T-cell (primary cell): Measurements from ENCODE around the gene DKK3. TPM values are rescaled to one million over a fixed set of nuclear protein-coding genes. Genes with fewer than 3 reads are reported as not detected.

Experiments
- ATAC-seq, 4 experiments: fragments of 200-7000 bp in 3 of 4; fragments of 150-1000 bp in 1 of 4; cut with Tn5 transposase; replicated peaks in 1 of 4; 1 replicate in 3 of 4; 2 replicates in 1 of 4; pipeline ENCODE4 v1.10.0; 2021; ENCODE audit warnings: moderate library complexity in 3 of 4, mild to moderate bottlenecking in 2 of 4, moderate number of reproducible peaks in 1 of 4
- CTCF ChIA-PET, 2 donors: fragments of 300-600 bp; sonication (Branson Sonifier 250); formaldehyde crosslinking; loops; one replicate each; lab custom pipeline; 2022; ENCODE audit warnings: antibody characterized with exemption in 2 of 2; lab: Charles Lee
- POLR2A ChIA-PET, 2 donors: fragments of 300-600 bp; sonication (Branson Sonifier 250); formaldehyde crosslinking; loops; one replicate each; lab custom pipeline; 2022; ENCODE audit warnings: antibody characterized with exemption in 2 of 2; lab: Charles Lee
- DNase-seq, 35 experiments: peaks; one replicate each; pipeline versions ENCODE4 v3.0.0 to v3.0.0-alpha.2; 2013 to 2023
- H3K27ac ChIP-seq: one replicate; pipeline ENCODE4 v1.5.1; 2013; ENCODE audit warnings: low read length
- H3K27me3 ChIP-seq, 2 experiments: replicated peaks in 1 of 2; 1 replicate in 1 of 2; 2 replicates in 1 of 2; pipeline versions ENCODE4 v1.6.1 to v1.7.0; 2013; ENCODE audit warnings: low read length in 1 of 2, mixed read lengths in 1 of 2; ENCODE audit not compliant: control insufficient read depth in 2 of 2, insufficient read depth in 2 of 2; ENCODE audit errors: extremely low read depth in 1 of 2
- H3K36me3 ChIP-seq, 2 donors: 1 replicate in 1 of 2; 2 replicates in 1 of 2; pipeline versions ENCODE4 v1.6.1 to v1.7.0; 2013; ENCODE audit warnings: low read length in 1 of 2; ENCODE audit not compliant: control insufficient read depth in 2 of 2, insufficient read depth in 1 of 2; ENCODE audit errors: extremely low read depth in 1 of 2
- H3K4me1 ChIP-seq, 2 experiments: 1 replicate in 1 of 2; 2 replicates in 1 of 2; pipeline versions ENCODE4 v1.6.1 to v1.7.0; 2013; ENCODE audit warnings: low read length in 2 of 2, mixed read lengths in 1 of 2; ENCODE audit not compliant: insufficient read depth in 2 of 2, control insufficient read depth in 1 of 2; ENCODE audit errors: extremely low read depth in 1 of 2
- H3K4me3 ChIP-seq, 2 donors: 1 replicate in 1 of 2; 2 replicates in 1 of 2; pipeline versions ENCODE4 v1.5.1 to v1.7.0; 2013; ENCODE audit warnings: mild to moderate bottlenecking in 2 of 2, low read length in 1 of 2, moderate library complexity in 1 of 2; ENCODE audit not compliant: control insufficient read depth in 1 of 2; ENCODE audit errors: extremely low read depth in 1 of 2
- H3K9me3 ChIP-seq: 2 replicates; pipeline ENCODE4 v1.7.0; 2013
- H3K27ac Mint-ChIP-seq, 2 donors: one replicate each; pipeline ENCODE4 v1.8.0; 2020 to 2021; ENCODE audit warnings: mild to moderate bottlenecking in 2 of 2, mixed read lengths in 2 of 2
- H3K27me3 Mint-ChIP-seq, 2 donors: one replicate each; pipeline ENCODE4 v1.8.0; 2021 to 2022; ENCODE audit warnings: mixed read lengths in 2 of 2
- H3K36me3 Mint-ChIP-seq: one replicate; pipeline ENCODE4 v1.8.0; 2021; ENCODE audit warnings: mixed read lengths
- H3K4me1 Mint-ChIP-seq, 3 donors: one replicate each; pipeline ENCODE4 v1.8.0; 2020 to 2022; ENCODE audit warnings: mixed read lengths in 3 of 3, mild to moderate bottlenecking in 1 of 3
- H3K4me3 Mint-ChIP-seq, 3 donors: one replicate each; pipeline ENCODE4 v1.8.0; 2020 to 2022; ENCODE audit warnings: mild to moderate bottlenecking in 3 of 3, mixed read lengths in 3 of 3, moderate library complexity in 3 of 3
- H3K9me3 Mint-ChIP-seq, 3 donors: one replicate each; pipeline ENCODE4 v1.8.0; 2020 to 2022; ENCODE audit warnings: mixed read lengths in 3 of 3
- WGBS: methylation state at CpG from one replicate; pipeline ENCODE4 v1.1.5; 2013; ENCODE audit warnings: missing lambda C conversion rate; ENCODE audit not compliant: insufficient coverage; 5-methylcytosine and 5-hydroxymethylcytosine counted together
- total RNA-seq, 35 experiments: library from RNA in 6 of 35; stranded (reverse) in 6 of 35; fragments of 120-200 nt in 1 of 35; gene quantifications; one replicate each; pipeline versions ENCODE4 v1.2.1 to v1.2.4 and lab custom pipeline; 2013 to 2026

DKK3 gene
- total RNA-seq, 5 donors from 2014 or later (not counting 1 experiment from before 2014, with no cell fraction given) = 1.5 to 8.1 (median 2.7) TPM

DNA sequence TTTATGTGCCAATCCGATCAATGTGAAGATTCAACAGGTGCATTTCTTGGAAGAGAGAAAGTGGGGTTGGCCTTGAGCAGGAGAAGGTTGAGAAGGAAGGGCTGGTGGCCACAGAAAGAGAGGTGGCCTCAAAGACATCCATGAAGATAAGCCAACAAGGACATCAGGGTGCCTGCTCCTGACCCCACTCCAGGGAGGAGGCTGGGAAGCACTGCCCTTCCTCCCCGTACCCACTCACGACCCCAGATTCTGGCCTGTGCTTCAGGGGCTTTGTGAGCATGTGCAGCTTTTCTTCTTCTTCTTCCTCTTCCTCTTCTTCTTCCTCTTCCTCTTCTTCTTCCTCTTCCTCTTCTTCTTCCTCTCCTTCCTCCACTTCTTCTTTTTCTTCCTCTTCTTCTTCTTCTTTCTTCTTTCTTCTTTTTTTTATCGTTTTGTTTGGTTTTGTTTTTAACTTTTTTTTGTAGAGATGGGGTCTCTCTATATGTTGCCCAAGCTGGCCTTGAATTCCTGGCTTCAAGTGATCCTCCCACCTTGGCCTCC, 30.3 kb downstream of the DKK3 start:
- ATAC-seq (no peak), DNase-seq (no peak)
- H3K27me3 Mint-ChIP-seq = peaks cover 3 to 4% of the 10 kb centered on the region in 2 donors
- H3K27ac Mint-ChIP-seq = no peak overlapping the region
- Histone ChIP-seq H3K36me3 (no peaks in the 10 kb centered on the region), H3K4me1 (peaks cover 0 to 6% of the 10 kb centered on the region in 2 experiments), H3K9me3 (no peaks in the 10 kb centered on the region), H3K27ac (no peak overlapping the region), H3K27me3 (peaks cover 0 to 21% of the 10 kb centered on the region in 2 experiments), H3K4me3 (no peak overlapping the region)
- WGBS = 94% methylated on average over 3 of the region's 4 CpGs
- H3K36me3 Mint-ChIP-seq = no peaks in the 10 kb centered on the region
- H3K9me3 Mint-ChIP-seq = no peaks in the 10 kb centered on the region
- H3K4me1 Mint-ChIP-seq = peaks cover 7 to 16% (median 13%) of the 10 kb centered on the region in 3 donors
- no peak overlapping the region for H3K4me3 Mint-ChIP-seq
- ChIA-PET CTCF (no interaction called here), POLR2A (no interaction called here)

DNA sequence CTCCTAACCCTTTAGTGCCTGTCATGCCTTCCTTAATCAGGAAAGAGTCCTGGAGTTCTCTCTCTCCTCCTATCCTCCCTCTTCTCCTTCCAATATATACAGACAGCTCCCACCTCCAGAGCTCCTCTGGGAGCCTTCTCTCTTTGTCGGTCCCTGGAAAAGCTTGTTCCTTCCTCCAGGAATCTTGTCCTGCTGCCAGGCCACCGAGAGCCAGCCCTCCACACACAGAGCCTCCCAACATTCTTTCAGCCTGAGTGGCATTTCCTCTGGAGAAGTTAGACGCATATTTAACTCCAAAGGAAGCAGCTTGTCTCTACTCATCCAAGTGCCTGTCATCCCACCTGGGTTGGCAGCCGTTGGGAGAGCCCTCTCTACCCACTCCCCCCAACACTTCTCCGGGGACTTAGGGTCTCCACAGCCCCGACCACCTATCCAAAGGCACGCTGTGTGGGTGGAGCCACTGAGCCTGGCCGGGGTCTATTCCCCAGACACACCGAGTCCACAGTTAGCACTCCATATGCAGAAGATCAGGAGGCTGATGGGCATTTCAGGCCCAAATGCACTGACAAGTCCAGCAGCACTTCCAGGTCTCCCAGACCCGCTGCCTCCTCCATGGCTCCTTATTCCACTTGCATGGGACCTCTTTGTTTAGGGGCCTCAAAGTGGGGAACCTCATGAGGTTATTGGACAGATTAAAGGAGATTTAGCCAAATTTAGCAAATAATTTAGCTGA, 31.1 kb downstream of the DKK3 start:
- ChIA-PET CTCF (no interaction called here), POLR2A (interaction anchor here in 1 of 2 donors (0.6 kb wide), 1 partner anchor 90 kb away, joined by 4 read pairs; no protein-coding TSS in a partner anchor)
- Mint-ChIP-seq H3K36me3 (no peaks in the 10 kb centered on the region), H3K9me3 (no peaks in the 10 kb centered on the region), H3K27me3 (peaks cover 3 to 4% of the 10 kb centered on the region in 2 donors), H3K4me1 (peaks cover 7 to 16% (median 13%) of the 10 kb centered on the region in 3 donors), H3K4me3 (no peak overlapping the region), H3K27ac (no peak overlapping the region)
- Histone ChIP-seq H3K27ac (no peak overlapping the region), H3K4me1 (peaks cover 0 to 6% of the 10 kb centered on the region in 2 experiments), H3K27me3 (peaks cover 0 to 19% of the 10 kb centered on the region in 2 experiments), H3K9me3 (no peaks in the 10 kb centered on the region), H3K36me3 (no peaks in the 10 kb centered on the region), H3K4me3 (no peak overlapping the region)
- 68% methylated on average over 8 of the region's 10 CpGs for WGBS
- ATAC-seq (no peak), DNase-seq (no peak)

DNA sequence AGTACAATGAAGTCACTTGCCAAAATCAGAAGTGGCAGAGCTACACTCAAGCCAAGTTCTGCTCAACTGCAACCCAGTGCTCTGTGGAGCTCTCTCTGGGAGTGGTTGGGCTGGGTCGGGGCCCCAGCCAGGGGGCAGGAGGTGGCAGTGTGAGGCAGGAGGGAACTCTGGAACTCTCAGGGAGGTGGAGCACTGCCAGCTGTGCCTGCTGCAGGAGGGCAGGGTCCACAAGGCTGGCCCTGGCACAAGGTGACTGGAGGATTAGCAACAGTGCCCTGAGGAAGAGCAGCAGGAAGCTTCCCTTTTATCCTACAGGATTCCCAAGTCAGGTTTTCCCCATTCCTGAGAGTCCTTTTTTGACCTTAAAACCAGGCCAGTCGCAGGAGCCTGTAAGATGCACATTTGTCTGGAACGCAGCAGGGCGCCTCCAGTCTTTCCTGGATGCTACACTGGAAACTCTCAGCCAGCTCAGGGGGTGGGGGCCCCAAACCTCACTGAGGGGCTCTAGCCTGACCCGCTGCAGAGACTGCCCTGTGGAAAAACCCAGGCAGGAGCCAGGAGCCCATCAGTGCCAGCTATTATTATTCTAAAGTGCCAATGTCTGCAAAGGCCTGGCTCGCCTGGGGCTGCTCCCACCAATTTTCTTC, 31.8 kb downstream of the DKK3 start:
- Mint-ChIP-seq H3K36me3 (no peaks in the 10 kb centered on the region), H3K27ac (no peak overlapping the region)
- POLR2A ChIA-PET = no interaction called here

DNA sequence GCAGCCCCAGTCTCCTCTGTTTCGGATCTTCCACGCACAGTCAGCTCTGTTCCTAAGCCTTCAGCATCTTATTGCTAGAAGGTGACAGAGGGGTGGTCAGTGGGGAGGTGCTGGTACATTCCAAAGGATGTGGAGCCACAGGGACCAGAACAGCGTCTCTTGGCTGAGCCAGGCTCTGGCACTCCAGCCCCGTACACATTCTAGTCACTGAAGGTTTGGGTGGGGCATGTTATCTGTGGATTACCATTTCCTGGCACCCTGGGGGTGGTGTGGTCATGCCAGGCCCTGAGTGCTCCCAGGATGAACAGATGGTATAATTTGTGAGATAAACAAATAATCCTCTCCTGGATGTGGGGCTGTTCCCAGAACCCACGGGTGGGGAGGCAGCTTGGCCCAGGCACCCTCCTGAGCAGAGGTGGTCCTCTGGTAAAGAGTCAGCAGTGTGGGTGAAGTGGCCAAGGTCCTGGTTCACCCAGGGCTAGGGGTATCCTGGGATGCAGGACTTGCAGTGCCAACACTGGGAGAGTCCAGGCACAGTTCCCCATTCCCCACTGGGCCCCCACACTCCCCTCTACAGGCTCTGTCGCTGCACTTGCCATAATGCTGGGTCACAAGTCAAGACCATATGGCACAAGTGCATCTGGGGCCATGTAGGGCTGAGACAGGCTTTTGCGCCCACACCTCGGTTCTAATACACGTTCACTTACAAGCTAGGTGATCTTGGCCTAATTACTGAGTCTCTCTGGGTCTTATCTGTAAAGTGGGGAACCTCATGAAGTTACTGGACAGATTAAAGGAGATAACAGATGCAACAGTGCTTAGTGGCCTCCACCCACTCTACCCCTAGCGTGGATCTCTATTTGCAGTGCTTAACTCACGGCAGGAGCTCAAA, 33.0 kb downstream of the DKK3 start:
- DNase-seq (peak in 1 of 35 experiments; percentile 2), ATAC-seq (peak in 1 of 4 experiments; percentile 46)
- H3K4me3 ChIP-seq = no peak overlapping the region
- H3K9me3 Mint-ChIP-seq = no peaks in the 10 kb centered on the region
- peaks cover 0 to 8% of the 10 kb centered on the region in 2 experiments for H3K27me3 ChIP-seq
- no peak overlapping the region for H3K4me3 Mint-ChIP-seq
- ChIA-PET POLR2A (interaction anchor here in 1 of 2 donors (0.6 kb wide), 1 partner anchor 223 kb away, joined by 3 read pairs; no protein-coding TSS in a partner anchor), CTCF (interaction anchor here (0.6 to 1.0 kb wide), 2 partner anchors 16 to 67 kb away, joined by 3 to 4 read pairs; no protein-coding TSS in a partner anchor)
- H3K4me1 ChIP-seq = peaks cover 0 to 6% of the 10 kb centered on the region in 2 experiments
- no peaks in the 10 kb centered on the region for H3K36me3 Mint-ChIP-seq
- no peak overlapping the region for H3K27ac Mint-ChIP-seq
- H3K27ac ChIP-seq = no peak overlapping the region
- H3K36me3 ChIP-seq = no peaks in the 10 kb centered on the region
- 84% methylated on average over 5 of the region's 11 CpGs for WGBS
- H3K9me3 ChIP-seq = no peaks in the 10 kb centered on the region
- H3K4me1 Mint-ChIP-seq = peaks cover 7 to 16% (median 13%) of the 10 kb centered on the region in 3 donors
- H3K27me3 Mint-ChIP-seq = peaks cover 0 to 2% of the 10 kb centered on the region in 2 donors

More for the DNA sequence above, 31.8 kb downstream of the DKK3 start:
- CTCF ChIA-PET = interaction anchor here (0.6 to 1.0 kb wide), 2 partner anchors 17 to 65 kb away, joined by 3 to 4 read pairs; no protein-coding TSS in a partner anchor
- Histone ChIP-seq H3K9me3 (no peaks in the 10 kb centered on the region), H3K4me1 (peaks cover 0 to 6% of the 10 kb centered on the region in 2 experiments), H3K27me3 (peaks cover 0 to 18% of the 10 kb centered on the region in 2 experiments), H3K36me3 (no peaks in the 10 kb centered on the region), H3K4me3 (no peak overlapping the region), H3K27ac (no peak overlapping the region)
- ATAC-seq (no peak), DNase-seq (peak in 1 of 35 experiments; percentile 0)
- Mint-ChIP-seq H3K4me3 (no peak overlapping the region), H3K4me1 (peaks cover 7 to 16% (median 13%) of the 10 kb centered on the region in 3 donors), H3K9me3 (no peaks in the 10 kb centered on the region), H3K27me3 (peaks cover 3 to 4% of the 10 kb centered on the region in 2 donors)
- WGBS = 98% methylated on average over 5 of the region's 6 CpGs

DNA sequence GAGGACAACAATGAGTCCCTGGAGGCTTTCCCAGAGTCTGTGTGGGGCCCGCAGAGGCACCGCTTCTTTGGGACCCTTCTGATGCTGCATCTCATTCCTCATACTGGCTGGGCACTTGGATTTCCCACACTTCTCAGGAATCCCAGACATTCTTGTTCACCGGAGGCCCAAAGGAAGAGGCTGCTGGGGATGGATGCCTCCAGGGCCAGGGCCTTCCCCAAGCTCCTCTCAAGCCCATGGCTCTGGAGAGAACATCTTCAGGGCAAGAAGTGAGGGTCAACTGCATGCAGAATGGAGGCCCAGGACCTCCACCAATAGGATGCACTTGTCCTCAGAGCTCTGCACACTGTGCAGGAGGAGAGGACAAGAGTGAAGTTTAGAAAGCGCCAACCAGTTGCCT, 34.6 kb downstream of the DKK3 start:
- DNase-seq = peak in 1 of 35 experiments; percentile 1
- Mint-ChIP-seq H3K4me1 (peaks cover 7 to 16% (median 13%) of the 10 kb centered on the region in 3 donors), H3K9me3 (no peaks in the 10 kb centered on the region), H3K27ac (no peak overlapping the region), H3K36me3 (no peaks in the 10 kb centered on the region), H3K27me3 (no peaks in the 10 kb centered on the region), H3K4me3 (no peak overlapping the region)
- H3K27me3 ChIP-seq = peaks cover 0 to 2% of the 10 kb centered on the region in 2 experiments
- H3K27ac ChIP-seq = no peak overlapping the region
- H3K4me3 ChIP-seq = no peak overlapping the region
- no peaks in the 10 kb centered on the region for H3K9me3 ChIP-seq
- peaks cover 0 to 6% of the 10 kb centered on the region in 2 experiments for H3K4me1 ChIP-seq
- ATAC-seq = no peak
- WGBS = 93% methylated on average over 2 of the region's 4 CpGs
- CTCF ChIA-PET = no interaction called here
- no peaks in the 10 kb centered on the region for H3K36me3 ChIP-seq
- POLR2A ChIA-PET = no interaction called here
